Body of pancreas (tissue), 4 donors: ENCODE measurements around the gene CD40. TPM values are rescaled to one million over a fixed set of nuclear protein-coding genes. Genes with fewer than 3 reads are reported as not detected.
A peak's percentile ranks its signal among the peaks of the same experiment; 100 is the strongest.
"Not testable (repeated sequence)": the region's sequence is repeated elsewhere in the genome, so short reads cannot be mapped to it uniquely, and the experiment has no call there.

Source experiments
- ATAC-seq: fragments of 150-250 bp; one replicate; pipeline ENCODE4 v1.9.1; 2016
- DNase-seq, 4 donors: peaks; one replicate each; pipeline ENCODE4 v3.0.0-alpha.2; 2019
- H3K27ac ChIP-seq, 4 donors: fragments of 200-600 bp; sonication (generic); 1 replicate in 3 of 4; 2 replicates in 1 of 4; pipeline versions ENCODE4 v1.5.1 to v1.6.1; 2016 to 2019; ENCODE audit warnings: mild to moderate bottlenecking in 1 of 4, mixed read lengths in 1 of 4, moderate library complexity in 1 of 4
- H3K27me3 ChIP-seq, 2 donors: fragments of 200-600 bp; sonication (generic); one replicate each; pipeline ENCODE4 v1.6.0; 2016; ENCODE audit warnings: mild to moderate bottlenecking in 1 of 2
- H3K36me3 ChIP-seq, 2 donors: fragments of 200-600 bp; sonication (generic); replicated peaks in 1 of 2; 2 replicates each; pipeline ENCODE4 v1.5.1; 2016; ENCODE audit warnings: low read depth in 2 of 2; ENCODE audit not compliant: insufficient read depth in 1 of 2
- H3K4me1 ChIP-seq: fragments of 200-600 bp; sonication (generic); one replicate; pipeline ENCODE4 v1.6.0; 2016
- H3K4me3 ChIP-seq, 2 donors: fragments of 200-600 bp; sonication (generic); 1 replicate in 1 of 2; 2 replicates in 1 of 2; pipeline ENCODE4 v1.5.1; 2016 to 2019
- H3K9me3 ChIP-seq, 3 donors: fragments of 200-600 bp; sonication (generic); 1 replicate in 2 of 3; 2 replicates in 1 of 3; pipeline ENCODE4 v1.5.1; 2016
- CTCF ChIP-seq, 7 experiments: fragments of 450-650 bp in 4 of 7; fragments of 200-600 bp in 3 of 7; sonication (generic) in 3 of 7; IDR thresholded peaks; one replicate each; pipeline ENCODE4 v1.5.1; 2016 to 2019; ENCODE audit warnings: antibody characterized with exemption in 7 of 7
- POLR2A ChIP-seq, 3 donors: fragments of 450-650 bp; IDR thresholded peaks; one replicate each; pipeline ENCODE4 v1.6.1; 2016; ENCODE audit warnings: antibody characterized with exemption in 3 of 3, mild to moderate bottlenecking in 2 of 3
- WGBS, 2 donors: methylation state at CpG; one replicate each; pipeline ENCODE4 v1.1.5; 2017; 5-methylcytosine and 5-hydroxymethylcytosine counted together
- intact Hi-C: fragments of 100-400 bp; cut with DNase I; formaldehyde crosslinking; loops from one replicate; pipeline ENCODE4 v1.15.1; 2023
- total RNA-seq, 2 donors: library from RNA; depleted of rRNA; stranded (reverse); fragments of >200 nt; gene quantifications; one replicate each; pipeline ENCODE4 v1.1.0, GENCODE V29; 2016

CD40 gene
- total RNA-seq, 2 donors from 2014 or later = 8.9 to 14.5 TPM

GRCh38 chr20:46088409-46089166, 29.5 kb upstream of the CD40 start:
- ATAC-seq = no peak
- intact Hi-C loops = no loop called here
- no peaks in the 10 kb centered on the region for H3K36me3 ChIP-seq
- WGBS, 2 donors = 1% methylated on average over 21 to 22 of the region's 22 CpGs
- no peak for TF ChIP-seq POLR2A (IDR thresholded peaks at IDR 0.05)
- no peak for TF ChIP-seq CTCF (IDR thresholded peaks at IDR 0.05)
- H3K9me3 ChIP-seq = no peaks in the 10 kb centered on the region
- H3K27ac ChIP-seq = peak overlapping the region; percentile 97 to 99 (median 98)
- no peak for DNase-seq
- H3K4me3 ChIP-seq = peak overlapping the region; percentile 75 to 86
- H3K27me3 ChIP-seq = no peaks in the 10 kb centered on the region
- H3K4me1 ChIP-seq = peaks cover 48% of the 10 kb centered on the region

GRCh38 chr20:46089167-46089416, 29.0 kb upstream of the CD40 start:
- no peaks in the 10 kb centered on the region for H3K9me3 ChIP-seq
- H3K4me3 ChIP-seq = peak overlapping the region; percentile 75 to 86
- H3K27ac ChIP-seq = peak overlapping the region; percentile 97 to 99 (median 98)
- TF ChIP-seq CTCF (IDR thresholded peaks at IDR 0.05) (no peak), POLR2A (IDR thresholded peaks at IDR 0.05) (no peak)
- H3K27me3 ChIP-seq = no peaks in the 10 kb centered on the region
- H3K4me1 ChIP-seq = peaks cover 44% of the 10 kb centered on the region
- intact Hi-C loops = no loop called here
- no peaks in the 10 kb centered on the region for H3K36me3 ChIP-seq
- peak; percentile 36 for ATAC-seq
- WGBS, 2 donors = 0% methylated on average over 1 to 29 of the region's 31 CpGs
- no peak for DNase-seq

GRCh38 chr20:46089417-46090388, 28.4 kb upstream of the CD40 start, which contains the start of gene NCOA5:
NCOA5 (minus strand) TSS chr20:46089962; CDS start chr20:46079424, 10,538 bp downstream.
- Histone ChIP-seq H3K27ac (peak within 1 kb of the TSS; percentile 97 to 99 (median 98)), H3K4me3 (peak within 1 kb of the TSS; percentile 75 to 86), H3K9me3 (no peaks in the 10 kb centered on the region), H3K36me3 (no peaks in the 10 kb centered on the region), H3K27me3 (no peaks in the 10 kb centered on the region), H3K4me1 (peaks cover 38% of the 10 kb centered on the region)
- WGBS, 2 donors = 0% methylated on average over 12 to 100 of the region's 100 CpGs
- TF ChIP-seq CTCF (IDR thresholded peaks at IDR 0.05) = peak in 3 of 7 experiments; percentile 8 to 44 (median 33)
- TF ChIP-seq POLR2A (IDR thresholded peaks at IDR 0.05) = peak; percentile 80 to 96 (median 86)
- intact Hi-C loops = no loop called here
- DNase-seq (peak; percentile 96 to 97 (median 96)), ATAC-seq (peak; percentile 97)

GRCh38 chr20:46091622-46092535, 26.2 kb upstream of the CD40 start:
- H3K27me3 ChIP-seq, H3K27ac ChIP-seq, ATAC-seq, H3K4me3 ChIP-seq, intact Hi-C loops, H3K9me3 ChIP-seq, H3K36me3 ChIP-seq, DNase-seq: not testable (repeated sequence)
- H3K4me1 ChIP-seq = peaks cover 16% of the 10 kb centered on the region
- 90 to 92% methylated on average over 9 to 52 of the region's 52 CpGs for WGBS, 2 donors
